GM12892 (cell line): ENCODE measurements around the gene PNKD.

Source experiments
- DNase-seq: peaks from one replicate; pipeline ENCODE4 v3.0.0; 2011; ENCODE audit not compliant: insufficient read length
- FAIRE-seq: peaks from 2 replicates; lab custom pipeline; 2011; peaks lifted over from hg19 to GRCh38; lab: Jason Lieb, UNC
- POLR2A ChIP-seq: IDR thresholded peaks from 2 replicates; pipeline ENCODE4 v1.6.1; 2011; ENCODE audit warnings: low read depth, low read length, control low read depth
- POLR2AphosphoS5 ChIP-seq: IDR thresholded peaks from 2 replicates; pipeline ENCODE4 v1.6.1; 2011; ENCODE audit warnings: low read depth, low read length, control low read depth
- TAF1 ChIP-seq: IDR thresholded peaks from 2 replicates; pipeline ENCODE4 v1.6.1; 2011; ENCODE audit warnings: low read depth, mild to moderate bottlenecking, control low read depth, low read length, borderline replicate concordance

Gene PNKD

GRCh38 chr2:218329027-218329825, 58.9 kb downstream of the PNKD start:
- DNase-seq (no peak), FAIRE-seq (peak; percentile 95)
- TF ChIP-seq POLR2A, result no peak
- no peak for TF ChIP-seq POLR2AphosphoS5
- TF ChIP-seq TAF1, result no peak

- DNase-seq (no peak), FAIRE-seq (no peak)
- TF ChIP-seq POLR2A (peak; percentile 42), POLR2AphosphoS5 (peak; percentile 2; the same call in 1 of the 2 replicates), TAF1 (peak; percentile 79; the same call in 1 of the 2 replicates)
These were observed 59.7 kb downstream of the PNKD start for GRCh38 chr2:218329826-218330593.

GRCh38 chr2:218331745-218332144, 61.4 kb downstream of the PNKD start:
- FAIRE-seq (peak; percentile 57), DNase-seq (no peak)
- TF ChIP-seq TAF1 (no peak), POLR2A (no peak), POLR2AphosphoS5 (no peak)

- FAIRE-seq, result no peak
- DNase-seq, result no peak
- no peak for TF ChIP-seq POLR2AphosphoS5
- no peak for TF ChIP-seq TAF1
- no peak for TF ChIP-seq POLR2A
These were observed 62.0 kb downstream of the PNKD start for GRCh38 chr2:218332288-218332687.

- no peak for TF ChIP-seq POLR2AphosphoS5
- TF ChIP-seq POLR2A, result no peak
- TF ChIP-seq TAF1, result no peak
- FAIRE-seq, result peak; percentile 27
- no peak for DNase-seq
These were observed 62.8 kb downstream of the PNKD start for GRCh38 chr2:218332920-218333645.

GRCh38 chr2:218334531-218334930, 64.2 kb downstream of the PNKD start:
- no peak for FAIRE-seq
- DNase-seq, result no peak
- TF ChIP-seq POLR2A (no peak), TAF1 (no peak), POLR2AphosphoS5 (no peak)

DNA sequence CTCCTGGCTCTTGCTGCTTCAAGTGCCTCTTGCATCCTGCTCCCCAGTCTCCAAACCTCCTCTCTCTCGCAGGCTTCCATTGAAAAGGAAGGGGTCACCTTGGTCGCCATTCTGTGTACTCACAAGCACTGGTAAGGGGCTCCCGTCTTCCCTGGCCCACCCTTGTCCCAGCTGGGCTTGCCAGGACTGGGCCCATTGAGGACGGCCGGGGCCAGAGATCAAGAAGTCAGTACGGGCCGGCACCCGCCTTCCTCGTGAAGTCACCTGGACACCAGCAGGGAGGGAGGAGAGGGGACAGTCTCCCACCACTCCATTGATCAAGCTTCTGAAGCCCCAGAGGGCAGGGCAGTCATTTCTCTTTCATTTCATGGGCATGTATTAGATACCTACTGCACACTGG, 70.3 kb downstream of the PNKD start:
- FAIRE-seq (no peak), DNase-seq (no peak)
- TF ChIP-seq POLR2AphosphoS5 (no peak), POLR2A (no peak), TAF1 (no peak)

GRCh38 chr2:218341381-218341780, 71.1 kb downstream of the PNKD start:
- no peak for TF ChIP-seq TAF1
- no peak for TF ChIP-seq POLR2AphosphoS5
- TF ChIP-seq POLR2A, result no peak

GRCh38 chr2:218342837-218343236, 72.5 kb downstream of the PNKD start:
- no peak for TF ChIP-seq POLR2AphosphoS5
- no peak for TF ChIP-seq TAF1
- FAIRE-seq (no peak), DNase-seq (no peak)

More at GRCh38 chr2:218341381-218341780, 71.1 kb downstream of the PNKD start:
- DNase-seq (no peak), FAIRE-seq (no peak)

DNA sequence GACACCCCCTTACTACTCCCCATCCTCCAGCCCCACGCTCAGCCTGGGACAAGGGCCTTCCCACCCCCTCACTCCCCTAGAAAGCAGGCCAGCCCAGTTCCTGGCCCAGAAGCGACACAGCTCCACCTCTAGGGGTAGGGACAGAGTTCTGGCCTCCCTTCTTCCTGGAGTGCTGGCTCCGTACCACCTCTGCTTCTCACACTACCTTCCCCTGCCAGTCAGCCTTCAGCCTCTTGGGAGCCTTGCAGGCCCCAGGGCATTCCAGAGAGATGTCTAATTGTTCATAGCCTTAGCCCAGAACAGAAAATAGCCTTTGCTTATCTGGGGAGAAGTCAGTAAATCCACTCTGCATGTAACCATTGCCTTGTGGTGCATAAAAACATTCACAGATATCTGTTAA, 73.3 kb downstream of the PNKD start:
- no peak for DNase-seq
- FAIRE-seq, result no peak
- no peak for TF ChIP-seq POLR2AphosphoS5
- TF ChIP-seq TAF1, result no peak
- no peak for TF ChIP-seq POLR2A
